SK-N-SH (cell line): ENCODE results near the gene RRM2.

Experiments used
- CHD2 ChIP-seq: fragments of 150-350 bp; IDR thresholded peaks from 2 replicates; pipeline ENCODE4 v1.6.1; 2018; ENCODE audit warnings: low read length; ENCODE audit not compliant: partially characterized antibody
- CTCF ChIP-seq: fragments of 200-600 bp; sonication (generic); IDR thresholded peaks from 2 replicates; pipeline ENCODE4 v1.6.1; 2017; ENCODE audit warnings: antibody characterized with exemption, mild to moderate bottlenecking, moderate library complexity
- EZH2phosphoT487 ChIP-seq: fragments of 200-600 bp; sonication (generic); IDR thresholded peaks from 2 replicates; pipeline ENCODE4 v1.6.1; 2017; ENCODE audit warnings: low read depth, mixed run types, mild to moderate bottlenecking, antibody characterized with exemption, moderate library complexity, borderline replicate concordance
- GABPA ChIP-seq: IDR thresholded peaks from 2 replicates; pipeline ENCODE4 v1.4.0; 2012; ENCODE audit warnings: low read depth, mild to moderate bottlenecking
- GATA2 ChIP-seq: sonication (generic); formaldehyde crosslinking; IDR thresholded peaks from 2 replicates; pipeline ENCODE4 v1.5.0; 2020; ENCODE audit warnings: mild to moderate bottlenecking, missing genetic modification reagents
- JUND ChIP-seq: IDR thresholded peaks from 2 replicates; pipeline ENCODE4 v1.4.0; 2012
- MEF2A ChIP-seq: IDR thresholded peaks from 2 replicates; pipeline ENCODE4 v1.4.0; 2012; ENCODE audit warnings: low read depth, borderline replicate concordance
- MXI1 ChIP-seq: IDR thresholded peaks from 2 replicates; pipeline ENCODE4 v1.6.1; 2012; ENCODE audit warnings: mild to moderate bottlenecking, low read depth, low read length, improper control_type of control experiment
- RAD21 ChIP-seq: IDR thresholded peaks from 2 replicates; pipeline ENCODE4 v1.6.1; 2012; ENCODE audit warnings: mild to moderate bottlenecking, low read length
- REST ChIP-seq: IDR thresholded peaks from 2 replicates; pipeline ENCODE4 v1.6.1; 2012; ENCODE audit warnings: mild to moderate bottlenecking, low read depth, low read length, moderate library complexity
- SIN3A ChIP-seq: IDR thresholded peaks from 2 replicates; pipeline ENCODE4 v1.6.1; 2012; ENCODE audit warnings: low read depth, mild to moderate bottlenecking, low read length, moderate library complexity, borderline replicate concordance
- SMC3 ChIP-seq: IDR thresholded peaks from 2 replicates; pipeline ENCODE4 v1.6.1; 2012; ENCODE audit warnings: low read depth, low read length, improper control_type of control experiment
- TAF1 ChIP-seq: IDR thresholded peaks from 2 replicates; pipeline ENCODE4 v1.6.1; 2012; ENCODE audit warnings: low read depth, mild to moderate bottlenecking, low read length, moderate library complexity, borderline replicate concordance

DNA sequence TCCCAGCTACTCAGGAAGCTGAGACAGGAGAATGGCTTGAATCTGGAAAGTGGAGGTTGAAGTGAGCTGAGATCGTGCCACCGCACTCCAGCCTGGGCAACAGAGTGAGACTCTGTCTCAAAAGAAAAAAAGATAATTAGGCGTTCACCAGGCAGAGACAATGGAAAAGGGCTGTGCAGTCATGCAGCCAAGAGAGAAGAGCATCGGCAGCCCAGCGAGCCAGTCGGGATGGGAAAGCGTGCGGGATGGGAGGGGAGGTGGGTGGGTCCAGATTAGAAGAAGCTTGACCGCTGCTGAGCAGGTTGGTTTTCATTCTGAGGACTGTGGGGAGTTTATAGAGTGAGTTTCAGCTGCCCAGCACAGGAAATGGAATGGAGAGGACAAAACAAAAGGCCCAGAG lies 27.4 kb upstream of the RRM2 start:
- TF ChIP-seq CHD2, result no peak
- TF ChIP-seq RAD21, result no peak
- no peak for TF ChIP-seq SMC3
- TF ChIP-seq MEF2A, result no peak
- TF ChIP-seq CTCF, result no peak
- TF ChIP-seq TAF1, result no peak
- TF ChIP-seq MXI1, result no peak
- no peak for TF ChIP-seq GABPA
- TF ChIP-seq JUND, result no peak
- TF ChIP-seq REST, result no peak
- no peak for TF ChIP-seq SIN3A
- TF ChIP-seq GATA2, result no peak
- no peak for TF ChIP-seq EZH2phosphoT487
